HL-60 (cell line): Measurements from ENCODE around the gene ANKRD11.

Experiments used
- DNase-seq, 2 experiments: peaks; one replicate each; pipeline ENCODE4 v3.0.0-alpha.2; 2010 to 2020; ENCODE audit warnings: low read depth in 1 of 2, low spot score in 1 of 2
- H3K27ac ChIP-seq: fragments of 250-450 bp; sonication (Bioruptor Pico); replicated peaks from 2 replicates; pipeline ENCODE4 v1.5.1; 2020; ENCODE audit warnings: mild to moderate bottlenecking, moderate library complexity
- H3K27me3 ChIP-seq: fragments of 250-450 bp; sonication (Bioruptor Pico); 2 replicates; pipeline ENCODE4 v1.5.1; 2021; ENCODE audit warnings: mild to moderate bottlenecking, moderate library complexity; ENCODE audit not compliant: insufficient read depth, poor library complexity, severe bottlenecking
- H3K4me3 ChIP-seq: replicated peaks from 2 replicates; pipeline ENCODE4 v1.5.1; 2011; ENCODE audit warnings: mild to moderate bottlenecking, control low read depth, low read length; ENCODE audit not compliant: insufficient read depth
- CTCF ChIP-seq: IDR thresholded peaks from one replicate; pipeline ENCODE4 v1.5.1; 2011; ENCODE audit warnings: low read length, control low read depth, inconsistent platforms; ENCODE audit not compliant: insufficient read depth
- GABPA ChIP-seq: IDR thresholded peaks from 2 replicates; pipeline ENCODE4 v1.6.1; 2012; ENCODE audit warnings: low read depth
- POLR2AphosphoS5 ChIP-seq: IDR thresholded peaks from 2 replicates; pipeline ENCODE4 v1.6.1; 2012; ENCODE audit warnings: low read depth
- REST ChIP-seq: IDR thresholded peaks from 2 replicates; pipeline ENCODE4 v1.6.1; 2012; ENCODE audit warnings: low read depth; ENCODE audit not compliant: insufficient replicate concordance
- SPI1 ChIP-seq: IDR thresholded peaks from 2 replicates; pipeline ENCODE4 v1.6.1; 2012; ENCODE audit warnings: low read depth, mild to moderate bottlenecking, borderline replicate concordance

Gene ANKRD11

GRCh38 chr16:89343501-89344457, 146.6 kb downstream of the ANKRD11 start:
- Histone ChIP-seq H3K4me3 (no peak overlapping the region), H3K27me3 (no peaks in the 10 kb centered on the region), H3K27ac (no peak overlapping the region)
- TF ChIP-seq CTCF (no peak), SPI1 (no peak), REST (no peak), POLR2AphosphoS5 (no peak), GABPA (no peak)
- DNase-seq = no peak

- no peak overlapping the region for H3K27ac ChIP-seq
- TF ChIP-seq SPI1 = no peak
- no peak for TF ChIP-seq POLR2AphosphoS5
- TF ChIP-seq CTCF = no peak
- no peak for TF ChIP-seq REST
- no peak for TF ChIP-seq GABPA
- H3K27me3 ChIP-seq = no peaks in the 10 kb centered on the region
- H3K4me3 ChIP-seq = no peak overlapping the region
- no peak for DNase-seq
Observed at GRCh38 chr16:89341697-89342694, 148.4 kb downstream of the ANKRD11 start.

- DNase-seq = no peak
- no peak overlapping the region for H3K27ac ChIP-seq
- no peak overlapping the region for H3K4me3 ChIP-seq
- TF ChIP-seq CTCF = no peak
- TF ChIP-seq SPI1 = no peak
- TF ChIP-seq GABPA = no peak
- TF ChIP-seq REST = no peak
- TF ChIP-seq POLR2AphosphoS5 = no peak
- no peaks in the 10 kb centered on the region for H3K27me3 ChIP-seq
Observed at GRCh38 chr16:89341279-89341678, 149.1 kb downstream of the ANKRD11 start.
